HG02852 (cell line): ENCODE results near the gene PLCXD1.
"Not testable (repeated sequence)": the region's sequence is repeated elsewhere in the genome, so short reads cannot be mapped to it uniquely, and the experiment has no call there.

ENCODE experiments used
- ATAC-seq: cut with Tn5 transposase; IDR thresholded peaks from one replicate; pipeline ENCODE4 v1.9.1; 2021; ENCODE audit warnings: mild to moderate bottlenecking, moderate library complexity; ENCODE audit not compliant: unreplicated experiment

PLCXD1 gene

DNA sequence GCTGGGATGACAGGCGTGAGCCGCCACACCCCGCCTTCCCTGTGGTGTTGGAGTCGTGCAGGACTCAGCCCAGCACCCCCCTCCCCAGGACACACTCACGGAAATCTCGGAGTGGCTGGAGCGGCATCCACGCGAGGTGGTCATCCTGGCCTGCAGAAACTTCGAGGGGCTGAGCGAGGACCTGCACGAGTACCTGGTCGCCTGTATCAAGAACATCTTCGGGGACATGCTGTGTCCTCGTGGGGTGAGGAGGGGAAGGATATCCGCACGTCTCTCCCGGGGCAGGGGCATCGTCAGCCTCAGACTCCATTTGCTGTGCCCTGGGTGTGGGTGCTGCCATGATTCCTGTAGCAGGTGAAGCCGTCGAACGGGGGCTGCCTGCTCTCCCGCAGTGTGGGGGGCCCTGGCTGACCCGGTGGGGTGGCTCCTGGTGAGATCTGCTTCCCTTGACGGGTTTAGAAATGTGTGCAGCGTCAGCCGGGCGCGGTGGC lies 10.3 kb downstream of the PLCXD1 start:
- no peak for ATAC-seq

- no peak for ATAC-seq
Observed at GRCh38 chrX:292900-293897, 12.0 kb downstream of the PLCXD1 start.

DNA sequence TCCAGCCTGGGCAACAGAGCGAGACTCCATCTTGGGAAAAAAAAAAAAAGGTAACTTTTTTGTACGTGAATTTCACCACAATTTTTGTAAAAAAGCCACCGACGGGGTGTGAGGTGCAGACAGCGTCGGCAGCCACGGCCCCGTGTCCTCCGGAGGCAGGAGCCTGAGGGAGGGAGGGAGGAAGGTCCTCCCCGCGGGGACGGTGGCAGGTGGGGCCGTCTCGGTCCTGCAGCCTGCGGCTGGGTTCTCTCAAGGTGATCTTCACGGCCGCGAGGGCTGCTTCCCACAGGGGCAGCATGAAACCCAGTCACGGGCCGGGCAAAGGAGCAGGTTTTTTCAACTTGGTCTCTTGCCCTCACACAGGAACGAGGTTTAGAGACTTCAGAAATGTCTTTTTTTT lies 14.0 kb downstream of the PLCXD1 start:
- no peak for ATAC-seq

DNA sequence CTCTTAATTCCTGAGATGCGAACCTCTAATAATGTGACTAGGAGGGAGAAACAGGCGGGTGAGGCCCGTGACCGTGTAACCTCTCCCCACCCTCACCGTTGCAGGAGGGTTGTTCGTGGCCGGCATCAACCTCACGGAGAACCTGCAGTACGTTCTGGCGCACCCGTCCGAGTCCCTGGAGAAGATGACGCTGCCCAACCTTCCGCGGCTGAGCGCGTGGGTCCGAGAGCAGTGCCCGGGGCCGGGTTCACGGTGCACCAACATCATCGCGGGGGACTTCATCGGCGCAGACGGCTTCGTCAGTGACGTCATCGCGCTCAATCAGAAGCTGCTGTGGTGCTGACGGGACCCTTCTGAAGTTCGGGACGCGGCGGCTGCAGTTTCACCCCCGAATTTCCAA lies 17.8 kb downstream of the PLCXD1 start:
- no peak for ATAC-seq

- ATAC-seq = no peak
Observed at GRCh38 chrX:300334-300733, 19.2 kb downstream of the PLCXD1 start.

- ATAC-seq = no peak
Observed at GRCh38 chrX:302975-303374, 21.8 kb downstream of the PLCXD1 start.

GRCh38 chrX:305781-306613 lies 24.8 kb downstream of the PLCXD1 start:
- ATAC-seq = not testable (repeated sequence)

GRCh38 chrX:306614-307251 lies 25.6 kb downstream of the PLCXD1 start:
- ATAC-seq = not testable (repeated sequence)

GRCh38 chrX:307261-308111 lies 26.3 kb downstream of the PLCXD1 start:
- no peak for ATAC-seq

GRCh38 chrX:308821-309520 lies 27.8 kb downstream of the PLCXD1 start:
- ATAC-seq = no peak

- ATAC-seq = no peak
Observed at GRCh38 chrX:310621-311155, 29.5 kb downstream of the PLCXD1 start.

DNA sequence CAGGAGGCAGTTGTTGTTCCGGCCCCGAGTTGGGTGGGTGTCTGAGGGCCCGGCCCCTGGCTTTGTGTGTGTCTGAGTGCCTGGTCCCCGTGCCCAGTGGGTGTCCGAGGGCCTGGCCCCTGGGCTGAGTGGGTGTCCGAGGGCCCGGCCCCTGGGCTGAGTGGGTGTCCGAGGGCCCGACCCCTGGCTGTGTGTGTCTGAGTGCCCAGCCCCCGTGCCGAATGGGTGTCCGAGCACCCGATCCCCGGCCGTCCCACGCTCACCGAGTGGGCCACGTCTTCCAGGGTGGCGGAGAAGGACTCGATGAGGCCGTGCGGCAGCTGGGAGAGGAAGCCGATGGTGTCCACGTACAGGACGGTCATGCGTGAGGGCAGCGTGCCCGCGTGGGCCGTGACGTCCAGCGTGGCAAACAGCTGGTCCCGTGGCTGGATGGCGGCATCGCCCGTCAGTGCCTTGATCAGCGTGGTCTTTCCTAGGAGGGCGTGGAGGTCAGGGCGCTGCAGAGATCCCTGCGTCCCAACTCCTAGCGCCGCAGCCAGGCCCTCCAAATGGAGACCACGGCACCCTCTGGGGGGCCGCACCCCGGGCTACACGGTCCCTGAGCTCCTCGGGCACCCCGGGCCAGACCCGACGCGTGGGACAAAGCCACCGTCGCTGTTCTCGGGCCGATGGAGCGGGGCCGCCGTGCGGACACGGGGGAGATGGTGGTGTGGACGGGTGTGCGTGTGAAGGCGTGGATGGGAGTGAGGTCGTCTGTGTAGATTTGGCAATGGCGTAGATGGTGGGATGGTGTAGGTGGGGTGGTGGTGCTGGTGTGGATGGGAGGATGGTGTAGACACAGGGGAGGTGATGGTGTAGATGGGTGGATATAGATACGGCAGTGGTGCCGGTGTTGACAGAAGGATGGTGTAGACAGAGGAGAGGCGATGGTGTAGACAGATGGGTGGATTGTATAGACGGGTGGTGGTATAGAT lies 30.3 kb downstream of the PLCXD1 start:
- no peak for ATAC-seq

GRCh38 chrX:312621-313331 lies 31.6 kb downstream of the PLCXD1 start:
- ATAC-seq = no peak

DNA sequence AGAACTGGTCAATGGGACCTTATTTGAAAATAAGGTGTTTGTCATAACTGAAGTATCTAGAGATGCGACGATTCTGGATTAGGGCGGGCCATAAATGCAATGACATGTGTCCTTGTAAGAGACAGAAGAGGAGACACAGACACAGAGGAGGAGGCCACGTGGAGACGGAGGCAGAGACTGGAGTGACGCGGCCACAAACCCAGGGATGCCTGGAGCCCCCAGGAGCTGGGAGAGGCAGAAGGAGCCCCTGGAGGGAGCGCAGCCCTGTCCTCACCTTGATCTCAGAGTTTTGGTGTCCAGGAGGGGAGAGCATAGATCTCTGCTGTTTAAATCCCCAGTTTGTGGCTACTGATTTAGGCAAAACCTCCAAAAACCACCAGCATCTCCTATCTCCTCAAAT lies 32.4 kb downstream of the PLCXD1 start:
- no peak for ATAC-seq

GRCh38 chrX:314049-314448 lies 32.9 kb downstream of the PLCXD1 start:
- ATAC-seq = no peak

GRCh38 chrX:314781-315595 lies 33.8 kb downstream of the PLCXD1 start:
- ATAC-seq = no peak
